Lower leg skin (tissue), 3 donors: ENCODE data around the gene SF3B1.
"Not testable (repeated sequence)": the region's sequence is repeated elsewhere in the genome, so short reads cannot be mapped to it uniquely, and the experiment has no call there.

Experiments
- POLR2A ChIP-seq, 2 donors: fragments of 450-650 bp; IDR thresholded peaks; one replicate each; pipeline ENCODE4 v1.6.1; 2016 to 2017; ENCODE audit warnings: antibody characterized with exemption in 2 of 2, mild to moderate bottlenecking in 1 of 2, moderate library complexity in 1 of 2
- TF ChIP-seq, protein P1 (sequence below), 3 donors: fragments of 450-650 bp; IDR thresholded peaks; one replicate each; pipeline ENCODE4 v1.5.1; 2016; ENCODE audit warnings: antibody characterized with exemption in 3 of 3, mild to moderate bottlenecking in 3 of 3, moderate library complexity in 2 of 3

DNA sequence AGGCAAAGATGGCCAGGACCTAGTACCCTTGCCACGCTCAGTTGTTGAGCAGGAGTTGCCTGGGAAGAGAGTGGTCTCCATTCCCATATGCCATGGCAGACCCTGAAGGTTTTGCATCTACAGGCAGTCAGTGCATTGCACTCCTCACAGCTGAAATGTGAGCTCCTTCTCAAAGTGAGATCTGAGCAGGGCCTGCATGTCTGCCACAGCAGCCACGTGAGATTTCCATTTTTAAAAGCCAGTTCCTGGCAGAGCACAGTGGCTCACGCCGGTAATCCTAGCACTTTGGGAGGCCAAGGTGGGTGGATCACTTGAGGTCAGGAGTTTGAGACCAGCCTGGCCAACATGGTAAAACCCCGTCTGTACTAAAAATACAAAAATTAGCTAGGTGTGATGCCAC, 90.9 kb downstream of the SF3B1 start:
- TF ChIP-seq, protein P1, sequence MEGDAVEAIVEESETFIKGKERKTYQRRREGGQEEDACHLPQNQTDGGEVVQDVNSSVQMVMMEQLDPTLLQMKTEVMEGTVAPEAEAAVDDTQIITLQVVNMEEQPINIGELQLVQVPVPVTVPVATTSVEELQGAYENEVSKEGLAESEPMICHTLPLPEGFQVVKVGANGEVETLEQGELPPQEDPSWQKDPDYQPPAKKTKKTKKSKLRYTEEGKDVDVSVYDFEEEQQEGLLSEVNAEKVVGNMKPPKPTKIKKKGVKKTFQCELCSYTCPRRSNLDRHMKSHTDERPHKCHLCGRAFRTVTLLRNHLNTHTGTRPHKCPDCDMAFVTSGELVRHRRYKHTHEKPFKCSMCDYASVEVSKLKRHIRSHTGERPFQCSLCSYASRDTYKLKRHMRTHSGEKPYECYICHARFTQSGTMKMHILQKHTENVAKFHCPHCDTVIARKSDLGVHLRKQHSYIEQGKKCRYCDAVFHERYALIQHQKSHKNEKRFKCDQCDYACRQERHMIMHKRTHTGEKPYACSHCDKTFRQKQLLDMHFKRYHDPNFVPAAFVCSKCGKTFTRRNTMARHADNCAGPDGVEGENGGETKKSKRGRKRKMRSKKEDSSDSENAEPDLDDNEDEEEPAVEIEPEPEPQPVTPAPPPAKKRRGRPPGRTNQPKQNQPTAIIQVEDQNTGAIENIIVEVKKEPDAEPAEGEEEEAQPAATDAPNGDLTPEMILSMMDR (IDR thresholded peaks at IDR 0.05): not testable (repeated sequence)
- TF ChIP-seq POLR2A (IDR thresholded peaks at IDR 0.05): not testable (repeated sequence)
